MCF 10A (cell line): Measurements from ENCODE around the gene DPP3. TPM values are rescaled to one million over a fixed set of nuclear protein-coding genes. Genes with fewer than 3 reads are reported as not detected.
A peak's percentile ranks its signal among the peaks of the same experiment; 100 is the strongest.

Experiments used
- BruUV-seq: library from RNA; stranded (reverse); fragments of 400-500 nt; replicated peaks from 2 replicates; lab custom pipeline; 2021; lab: Mats Ljungman, UMichigan
- CTCF ChIA-PET: fragments of 300-600 bp; sonication (Branson Sonifier 250); formaldehyde crosslinking; extraction: SDS; loops from one replicate; lab custom pipeline; 2021; ENCODE audit warnings: antibody characterized with exemption, inconsistent platforms; lab: Yijun Ruan, JAX
- POLR2A ChIA-PET: fragments of 300-600, 350-650 bp; sonication (Branson Sonifier 250); formaldehyde crosslinking; extraction: SDS; loops from one replicate; lab custom pipeline; 2020; ENCODE audit warnings: antibody characterized with exemption, inconsistent platforms; lab: Yijun Ruan, JAX
- DNase-seq: peaks from one replicate; pipeline ENCODE4 v3.0.0-alpha.2; 2018; ENCODE audit not compliant: unreplicated experiment
- H3K27ac Mint-ChIP-seq: one replicate; pipeline ENCODE4 v1.8.0; 2022; ENCODE audit warnings: mild to moderate bottlenecking, low read depth, mixed read lengths; ENCODE audit not compliant: unreplicated experiment
- H3K27me3 Mint-ChIP-seq: one replicate; pipeline ENCODE4 v1.8.0; 2022; ENCODE audit warnings: mixed read lengths; ENCODE audit not compliant: insufficient read depth, unreplicated experiment
- H3K36me3 Mint-ChIP-seq: one replicate; pipeline ENCODE4 v1.8.0; 2022; ENCODE audit warnings: mild to moderate bottlenecking, moderate library complexity, mixed read lengths; ENCODE audit not compliant: insufficient read depth, unreplicated experiment
- H3K4me1 Mint-ChIP-seq: one replicate; pipeline ENCODE4 v1.8.0; 2022; ENCODE audit warnings: mixed read lengths; ENCODE audit not compliant: insufficient read depth, unreplicated experiment
- H3K4me3 Mint-ChIP-seq: one replicate; pipeline ENCODE4 v1.8.0; 2022; ENCODE audit warnings: mild to moderate bottlenecking, moderate library complexity, mixed read lengths; ENCODE audit not compliant: unreplicated experiment
- H3K9me3 Mint-ChIP-seq: one replicate; pipeline ENCODE4 v1.8.0; 2022; ENCODE audit warnings: mixed read lengths; ENCODE audit not compliant: unreplicated experiment
- CTCF ChIP-seq: fragments of 200-600 bp; IDR thresholded peaks from one replicate; pipeline ENCODE4 v1.8.0; 2022; ENCODE audit warnings: antibody characterized with exemption, mild to moderate bottlenecking; ENCODE audit not compliant: unreplicated experiment
- intact Hi-C: fragments of 100-400 bp; cut with micrococcal nuclease; formaldehyde crosslinking; loops from 2 replicates; pipeline ENCODE4 v1.14.1; 2022
- total RNA-seq: library from RNA; stranded (reverse); gene quantifications from 2 replicates; pipeline ENCODE4 v1.2.3, GENCODE V29; 2022

The DPP3 gene
- total RNA-seq, 1 experiment from 2014 or later, result 40.9 TPM

DNA sequence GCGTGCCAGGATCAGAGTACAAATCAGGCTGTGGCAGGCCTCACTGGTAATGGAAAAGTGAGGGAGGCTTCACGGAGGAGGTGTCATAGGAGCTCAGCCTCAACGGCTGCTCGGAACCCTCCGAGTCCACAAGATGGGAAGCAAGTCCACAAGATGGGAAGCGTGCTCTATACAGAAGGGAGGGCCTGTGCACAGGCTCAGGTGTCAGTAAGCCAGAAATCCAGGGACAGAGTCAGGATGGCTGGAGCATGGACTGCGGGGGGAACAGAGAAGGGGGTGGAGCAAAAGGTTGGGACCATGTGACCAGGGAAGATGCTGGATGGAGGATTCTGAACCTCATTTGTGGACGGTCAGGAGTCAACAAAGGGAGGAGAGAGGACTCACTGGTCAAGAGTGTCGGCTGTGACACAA is 3.4 kb upstream of the DPP3 start:
- POLR2A ChIA-PET, result interaction anchor here (1.1 kb wide), 1 partner anchor 9 kb away, joined by 3 read pairs; no protein-coding TSS in a partner anchor
- Mint-ChIP-seq H3K36me3 (peaks cover 30% of the 10 kb centered on the region), H3K9me3 (no peaks in the 10 kb centered on the region)

GRCh38 chr11:66477263-66478201 is 2.7 kb upstream of the DPP3 start:
- Mint-ChIP-seq H3K27me3 (no peaks in the 10 kb centered on the region), H3K27ac (peak overlapping the region; percentile 46), H3K9me3 (no peaks in the 10 kb centered on the region), H3K4me3 (peak overlapping the region; percentile 96), H3K4me1 (peaks cover 23% of the 10 kb centered on the region), H3K36me3 (peaks cover 26% of the 10 kb centered on the region)
- no peak for TF ChIP-seq CTCF
- no peak for DNase-seq
- intact Hi-C loops, result no loop called here
- no TSS peak for BruUV-seq
- POLR2A ChIA-PET, result interaction anchor here (0.9 kb wide), 1 partner anchor 162 kb away, joined by 3 read pairs; no protein-coding TSS in a partner anchor
- CTCF ChIA-PET, result interaction anchor here (0.5 to 2.3 kb wide), 7 partner anchors 8 to 70 kb away, joined by 3 to 9 read pairs (median 5); partner anchors contain the start of gene MRPL11

More for the DNA sequence above, 3.4 kb upstream of the DPP3 start:
- Mint-ChIP-seq H3K27me3 (no peaks in the 10 kb centered on the region), H3K27ac (peak overlapping the region; percentile 29), H3K4me3 (no peak overlapping the region), H3K4me1 (peaks cover 18% of the 10 kb centered on the region)
- intact Hi-C loops, result no loop called here
- CTCF ChIA-PET, result interaction anchor here (1.4 kb wide), 1 partner anchor 67 kb away, joined by 4 read pairs; no protein-coding TSS in a partner anchor
- TF ChIP-seq CTCF, result no peak
- DNase-seq, result no peak
- BruUV-seq, result no TSS peak

GRCh38 chr11:66478729-66479393 is 1.4 kb upstream of the DPP3 start:
- intact Hi-C loops, result loop anchor here (1.0 kb wide), 1 partner anchor 71 kb away; no protein-coding TSS in a partner anchor
- POLR2A ChIA-PET, result interaction anchor here (0.6 to 3.0 kb wide), 9 partner anchors 12 to 342 kb away, joined by 3 to 65 read pairs (median 11); partner anchors contain the start of genes ACTN3, CTSF, MRPL11 and PELI3
- CTCF ChIA-PET, result interaction anchor here (0.6 to 2.3 kb wide), 7 partner anchors 10 to 71 kb away, joined by 3 to 9 read pairs (median 5); partner anchors contain the start of gene MRPL11
- Mint-ChIP-seq H3K9me3 (no peaks in the 10 kb centered on the region), H3K27me3 (no peaks in the 10 kb centered on the region), H3K4me1 (peaks cover 23% of the 10 kb centered on the region), H3K27ac (peak overlapping the region; percentile 95), H3K36me3 (peaks cover 30% of the 10 kb centered on the region), H3K4me3 (peak overlapping the region; percentile 96)
- DNase-seq, result peak; percentile 36
- TF ChIP-seq CTCF, result peak; percentile 90
- BruUV-seq, result no TSS peak
